ENCODE measurements around the gene ELMOD2.

- no peak for TF ChIP-seq CTCF (IDR thresholded peaks at IDR 0.05)
- no peak for TF ChIP-seq POLR2A (IDR thresholded peaks at IDR 0.05)
These were observed 47.7 kb downstream of the ELMOD2 start for GRCh38 chr4:140571620-140572019.
